ENCODE data around the gene LPCAT2.

LPCAT2 gene

DNA sequence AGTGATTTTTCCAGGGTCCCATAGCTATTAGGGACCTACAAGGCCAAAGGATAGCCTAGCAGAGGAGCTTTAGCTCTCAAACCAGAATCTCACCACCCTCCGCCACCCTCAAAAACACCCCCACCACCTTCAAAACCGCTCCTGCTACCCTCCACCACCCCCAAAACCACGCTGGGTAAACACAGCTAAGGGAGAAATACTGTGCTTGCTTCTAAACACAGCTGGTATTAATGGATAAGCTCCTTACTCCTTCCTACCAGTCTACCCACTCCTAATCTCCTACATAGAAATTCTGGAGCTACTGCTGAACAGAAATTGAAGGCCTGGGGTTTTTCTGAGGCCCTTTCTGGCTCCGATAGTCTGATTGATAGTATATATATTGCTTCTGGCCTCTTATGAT is 2.2 kb upstream of the LPCAT2 start:
- H3K79me2 ChIP-seq (ENCODE audit: control insufficient read depth, insufficient read depth, low read length), result no peaks in the 10 kb centered on the region
- H2AK5ac ChIP-seq (ENCODE audit: low read length), result no peak overlapping the region
- peaks cover 8% of the 10 kb centered on the region for H3K36me3 ChIP-seq (ENCODE audit: control insufficient read depth, insufficient read depth, low read length)
- no peak overlapping the region for H4K8ac ChIP-seq (ENCODE audit: low read depth, low read length)
- no peak overlapping the region for H3K27ac ChIP-seq (ENCODE audit: low read depth, low read length)
- no peak overlapping the region for H3K23ac ChIP-seq (ENCODE audit: low read length)
- H4K5ac ChIP-seq (ENCODE audit: low read length), result no peak overlapping the region
- H3K27me3 ChIP-seq (ENCODE audit: insufficient read depth, low read length, poor library complexity), result no peaks in the 10 kb centered on the region
- DNase-seq, result no peak
- no peak overlapping the region for H2BK15ac ChIP-seq (replicated peaks; ENCODE audit: low read depth)
- no peaks in the 10 kb centered on the region for H3K4me1 ChIP-seq (ENCODE audit: control insufficient read depth, low read depth, low read length)
- H3K79me1 ChIP-seq (ENCODE audit: low read length), result no peaks in the 10 kb centered on the region
- no peak overlapping the region for H3K56ac ChIP-seq (ENCODE audit: low read length)
- no peak overlapping the region for H2BK5ac ChIP-seq (ENCODE audit: low read length)
- H3K18ac ChIP-seq (ENCODE audit: low read length), result no peak overlapping the region
- H3K9ac ChIP-seq (ENCODE audit: low read length), result no peak overlapping the region
- H3K4me3 ChIP-seq (ENCODE audit: low read length), result no peak overlapping the region
- H2BK120ac ChIP-seq (ENCODE audit: low read depth, low read length), result no peak overlapping the region
- no peak overlapping the region for H3K4ac ChIP-seq (ENCODE audit: low read depth, low read length)
- no peak overlapping the region for H3K4me2 ChIP-seq (ENCODE audit: low read length)
- WGBS (ENCODE audit: extremely low coverage, insufficient coverage, low lambda C conversion rate), result no CpG with 5 or more reads among the region's 4 CpGs

DNA sequence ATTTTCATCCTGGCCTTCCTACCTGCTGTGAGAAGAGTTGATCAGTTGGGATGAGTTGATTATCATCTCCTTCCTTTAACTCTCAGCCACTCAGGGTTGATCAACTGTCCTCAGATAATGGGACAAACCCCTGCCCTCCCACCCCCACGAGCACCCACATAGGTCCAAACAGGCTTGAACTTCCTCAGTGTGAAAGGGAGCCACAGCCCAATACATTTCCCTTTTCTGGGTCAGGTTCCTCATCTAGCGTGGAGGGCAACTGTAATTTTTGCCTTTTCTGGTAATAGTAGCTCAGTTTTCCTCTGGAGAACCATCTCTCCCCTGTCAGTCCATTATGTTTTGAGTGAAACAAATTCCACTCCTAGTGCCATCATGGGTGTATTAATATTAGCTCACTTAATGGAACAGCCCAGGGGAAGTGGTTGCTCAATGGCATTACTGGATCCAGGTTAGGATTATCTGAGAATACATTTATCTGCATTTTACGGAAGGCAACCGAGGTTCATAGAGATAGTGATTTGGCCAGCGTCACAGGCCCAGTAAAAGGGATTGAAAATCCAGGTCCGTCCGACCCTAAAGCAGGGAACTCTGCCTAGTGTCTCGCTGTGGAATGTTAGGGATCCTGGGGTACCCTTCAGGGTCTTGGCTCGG is 476 bp upstream of the LPCAT2 start:
- H3K56ac ChIP-seq (ENCODE audit: low read length), result no peak overlapping the region
- H3K18ac ChIP-seq (ENCODE audit: low read length), result no peak overlapping the region
- H2BK15ac ChIP-seq (replicated peaks; ENCODE audit: low read depth), result no peak overlapping the region
- H3K79me2 ChIP-seq (ENCODE audit: control insufficient read depth, insufficient read depth, low read length), result no peaks in the 10 kb centered on the region
- no peak overlapping the region for H3K4ac ChIP-seq (ENCODE audit: low read depth, low read length)
- peaks cover 3% of the 10 kb centered on the region for H3K36me3 ChIP-seq (ENCODE audit: control insufficient read depth, insufficient read depth, low read length)
- H3K4me2 ChIP-seq (ENCODE audit: low read length), result no peak overlapping the region
- no peak for DNase-seq
- no peaks in the 10 kb centered on the region for H3K27me3 ChIP-seq (ENCODE audit: insufficient read depth, low read length, poor library complexity)
- no peak overlapping the region for H3K23ac ChIP-seq (ENCODE audit: low read length)
- WGBS (ENCODE audit: extremely low coverage, insufficient coverage, low lambda C conversion rate), result no CpG with 5 or more reads among the region's 9 CpGs
- no peak overlapping the region for H2BK120ac ChIP-seq (ENCODE audit: low read depth, low read length)
- H3K27ac ChIP-seq (ENCODE audit: low read depth, low read length), result no peak overlapping the region
- H4K5ac ChIP-seq (ENCODE audit: low read length), result no peak overlapping the region
- no peak overlapping the region for H4K8ac ChIP-seq (ENCODE audit: low read depth, low read length)
- H3K4me1 ChIP-seq (ENCODE audit: control insufficient read depth, low read depth, low read length), result no peaks in the 10 kb centered on the region
- H3K9ac ChIP-seq (ENCODE audit: low read length), result no peak overlapping the region
- H3K4me3 ChIP-seq (ENCODE audit: low read length), result no peak overlapping the region
- no peak overlapping the region for H2AK5ac ChIP-seq (ENCODE audit: low read length)
- H2BK5ac ChIP-seq (ENCODE audit: low read length), result no peak overlapping the region
- H3K79me1 ChIP-seq (ENCODE audit: low read length), result no peaks in the 10 kb centered on the region

DNA sequence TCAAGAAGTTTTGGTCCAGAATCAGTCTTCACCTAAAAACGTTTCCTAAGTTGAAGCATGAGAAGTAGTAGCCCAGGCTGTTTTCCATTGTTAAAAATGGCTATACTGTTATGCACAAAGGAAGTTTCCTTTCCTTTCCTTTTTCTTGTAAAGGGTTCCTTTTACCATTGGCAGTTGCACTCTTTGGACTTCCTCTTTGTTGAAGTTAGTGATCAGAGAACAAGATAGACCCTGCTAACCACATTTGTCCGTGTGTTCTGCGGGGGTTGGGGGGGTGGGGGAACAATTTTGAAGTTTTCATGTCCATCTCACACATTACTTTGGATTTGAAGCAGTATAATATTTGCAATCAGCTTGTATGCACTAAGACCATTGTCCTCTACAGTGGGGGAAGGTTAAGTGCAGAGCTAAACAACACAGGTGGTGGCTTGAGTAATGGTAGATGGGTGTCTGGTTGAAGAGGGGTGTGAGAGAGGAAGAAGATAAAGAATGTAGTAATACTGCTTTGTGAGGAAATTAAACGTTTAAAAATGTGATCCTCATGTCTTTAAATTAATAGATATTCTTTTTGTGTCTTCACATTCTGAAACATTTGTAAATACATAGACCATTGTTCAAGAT is 1.4 kb downstream of the LPCAT2 start:
- Histone ChIP-seq H3K23ac (ENCODE audit: low read length) (no peak overlapping the region), H2BK15ac (replicated peaks; ENCODE audit: low read depth) (no peak overlapping the region), H2BK120ac (ENCODE audit: low read depth, low read length) (no peak overlapping the region), H3K79me1 (ENCODE audit: low read length) (no peaks in the 10 kb centered on the region), H2AK5ac (ENCODE audit: low read length) (no peak overlapping the region), H3K9ac (ENCODE audit: low read length) (no peak overlapping the region), H2BK5ac (ENCODE audit: low read length) (no peak overlapping the region), H3K4me2 (ENCODE audit: low read length) (no peak overlapping the region), H3K4ac (ENCODE audit: low read depth, low read length) (no peak overlapping the region), H3K18ac (ENCODE audit: low read length) (no peak overlapping the region), H3K4me1 (ENCODE audit: control insufficient read depth, low read depth, low read length) (no peaks in the 10 kb centered on the region), H3K27me3 (ENCODE audit: insufficient read depth, low read length, poor library complexity) (no peaks in the 10 kb centered on the region), H3K79me2 (ENCODE audit: control insufficient read depth, insufficient read depth, low read length) (no peaks in the 10 kb centered on the region), H3K36me3 (ENCODE audit: control insufficient read depth, insufficient read depth, low read length) (peaks cover 1% of the 10 kb centered on the region), H4K5ac (ENCODE audit: low read length) (no peak overlapping the region), H4K8ac (ENCODE audit: low read depth, low read length) (no peak overlapping the region), H3K4me3 (ENCODE audit: low read length) (no peak overlapping the region), H3K27ac (ENCODE audit: low read depth, low read length) (no peak overlapping the region), H3K56ac (ENCODE audit: low read length) (no peak overlapping the region)
- no CpG with 5 or more reads among the region's 4 CpGs for WGBS (ENCODE audit: extremely low coverage, insufficient coverage, low lambda C conversion rate)
- no peak for DNase-seq

DNA sequence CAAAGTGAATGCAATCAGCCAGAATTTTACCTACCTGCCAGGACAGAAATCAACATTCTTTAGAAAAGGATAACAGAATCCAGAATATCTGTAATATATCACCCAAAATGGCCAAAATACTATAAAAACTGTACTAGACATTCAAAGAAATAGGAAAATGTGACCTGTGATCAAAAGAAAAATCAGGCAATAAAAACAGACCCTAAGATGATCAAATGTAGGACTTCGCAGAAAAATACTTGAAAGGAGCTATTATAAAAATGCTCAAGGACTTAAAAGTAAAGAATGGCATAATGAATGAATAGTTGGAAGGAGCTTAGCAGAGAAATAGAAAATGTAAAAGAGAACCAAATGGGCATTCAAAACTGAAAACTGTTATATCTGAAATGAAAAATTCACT is 4.1 kb downstream of the LPCAT2 start:
- no peak overlapping the region for H3K4ac ChIP-seq (ENCODE audit: low read depth, low read length)
- H2BK15ac ChIP-seq (replicated peaks; ENCODE audit: low read depth), result no peak overlapping the region
- no peak overlapping the region for H3K4me2 ChIP-seq (ENCODE audit: low read length)
- H4K8ac ChIP-seq (ENCODE audit: low read depth, low read length), result no peak overlapping the region
- no peak overlapping the region for H2BK5ac ChIP-seq (ENCODE audit: low read length)
- H2AK5ac ChIP-seq (ENCODE audit: low read length), result no peak overlapping the region
- H3K56ac ChIP-seq (ENCODE audit: low read length), result no peak overlapping the region
- H3K27me3 ChIP-seq (ENCODE audit: insufficient read depth, low read length, poor library complexity), result no peaks in the 10 kb centered on the region
- no peaks in the 10 kb centered on the region for H3K79me2 ChIP-seq (ENCODE audit: control insufficient read depth, insufficient read depth, low read length)
- H3K4me3 ChIP-seq (ENCODE audit: low read length), result no peak overlapping the region
- no peak overlapping the region for H2BK120ac ChIP-seq (ENCODE audit: low read depth, low read length)
- H3K27ac ChIP-seq (ENCODE audit: low read depth, low read length), result no peak overlapping the region
- H3K23ac ChIP-seq (ENCODE audit: low read length), result no peak overlapping the region
- H3K36me3 ChIP-seq (ENCODE audit: control insufficient read depth, insufficient read depth, low read length), result no peaks in the 10 kb centered on the region
- DNase-seq, result no peak
- H3K4me1 ChIP-seq (ENCODE audit: control insufficient read depth, low read depth, low read length), result no peaks in the 10 kb centered on the region
- no peak overlapping the region for H3K18ac ChIP-seq (ENCODE audit: low read length)
- WGBS (ENCODE audit: extremely low coverage, insufficient coverage, low lambda C conversion rate), result no CpG with 5 or more reads among the region's 1 CpG
- no peak overlapping the region for H3K9ac ChIP-seq (ENCODE audit: low read length)
- H4K5ac ChIP-seq (ENCODE audit: low read length), result no peak overlapping the region
- no peaks in the 10 kb centered on the region for H3K79me1 ChIP-seq (ENCODE audit: low read length)

DNA sequence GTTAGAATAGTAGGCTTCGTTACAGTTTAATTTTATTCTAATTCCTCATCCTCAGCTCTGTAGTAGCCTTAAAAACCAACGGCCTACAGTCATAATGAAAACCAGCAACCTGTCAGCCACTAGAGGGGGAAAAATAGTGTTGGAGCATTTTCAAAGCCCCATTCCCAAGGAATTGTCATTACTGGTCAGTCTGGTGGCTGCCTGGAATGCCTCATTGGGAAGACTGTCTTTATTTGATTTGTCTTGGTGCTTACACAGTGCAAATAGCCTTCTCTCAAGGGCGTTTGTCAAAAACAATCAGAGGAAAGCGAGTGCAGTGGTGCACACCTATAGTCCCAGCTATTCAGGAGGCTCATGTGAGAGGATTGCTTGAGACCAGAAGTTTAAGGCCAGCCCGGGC is 4.7 kb downstream of the LPCAT2 start:
- no peak overlapping the region for H2BK120ac ChIP-seq (ENCODE audit: low read depth, low read length)
- H3K4me2 ChIP-seq (ENCODE audit: low read length), result no peak overlapping the region
- no peak overlapping the region for H2BK15ac ChIP-seq (replicated peaks; ENCODE audit: low read depth)
- H3K79me1 ChIP-seq (ENCODE audit: low read length), result no peaks in the 10 kb centered on the region
- H4K5ac ChIP-seq (ENCODE audit: low read length), result no peak overlapping the region
- no peak overlapping the region for H3K23ac ChIP-seq (ENCODE audit: low read length)
- H3K4ac ChIP-seq (ENCODE audit: low read depth, low read length), result no peak overlapping the region
- H3K9ac ChIP-seq (ENCODE audit: low read length), result no peak overlapping the region
- H3K4me1 ChIP-seq (ENCODE audit: control insufficient read depth, low read depth, low read length), result no peaks in the 10 kb centered on the region
- no peak overlapping the region for H3K56ac ChIP-seq (ENCODE audit: low read length)
- H3K27me3 ChIP-seq (ENCODE audit: insufficient read depth, low read length, poor library complexity), result no peaks in the 10 kb centered on the region
- no peak overlapping the region for H3K27ac ChIP-seq (ENCODE audit: low read depth, low read length)
- no peak overlapping the region for H2BK5ac ChIP-seq (ENCODE audit: low read length)
- H4K8ac ChIP-seq (ENCODE audit: low read depth, low read length), result no peak overlapping the region
- no peak for DNase-seq
- no peaks in the 10 kb centered on the region for H3K79me2 ChIP-seq (ENCODE audit: control insufficient read depth, insufficient read depth, low read length)
- no peaks in the 10 kb centered on the region for H3K36me3 ChIP-seq (ENCODE audit: control insufficient read depth, insufficient read depth, low read length)
- no peak overlapping the region for H3K18ac ChIP-seq (ENCODE audit: low read length)
- no CpG with 5 or more reads among the region's 5 CpGs for WGBS (ENCODE audit: extremely low coverage, insufficient coverage, low lambda C conversion rate)
- no peak overlapping the region for H2AK5ac ChIP-seq (ENCODE audit: low read length)
- H3K4me3 ChIP-seq (ENCODE audit: low read length), result no peak overlapping the region

DNA sequence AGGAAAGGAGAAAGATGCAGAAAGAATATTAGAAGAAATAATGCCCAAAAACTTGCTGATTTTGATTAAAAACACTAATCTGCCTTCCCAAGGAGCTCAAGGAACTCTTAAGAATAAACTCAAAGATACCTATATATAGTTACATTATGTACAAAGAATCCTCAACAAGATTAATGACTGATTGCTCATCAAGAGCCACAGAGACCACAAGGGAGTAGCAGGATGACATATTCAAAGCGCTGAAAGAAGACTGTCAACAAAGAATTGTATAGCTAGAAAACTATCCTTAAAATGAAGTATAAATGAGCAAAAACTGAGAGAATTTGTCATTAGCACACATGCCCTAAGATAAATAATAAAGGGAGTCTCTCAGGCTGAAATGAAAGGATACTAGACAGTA is 6.2 kb downstream of the LPCAT2 start:
- DNase-seq, result no peak
- no peak overlapping the region for H2BK15ac ChIP-seq (replicated peaks; ENCODE audit: low read depth)
- no CpG with 5 or more reads among the region's 1 CpG for WGBS (ENCODE audit: extremely low coverage, insufficient coverage, low lambda C conversion rate)
- no peak overlapping the region for H3K9ac ChIP-seq (ENCODE audit: low read length)
- no peak overlapping the region for H4K5ac ChIP-seq (ENCODE audit: low read length)
- H3K36me3 ChIP-seq (ENCODE audit: control insufficient read depth, insufficient read depth, low read length), result no peaks in the 10 kb centered on the region
- no peak overlapping the region for H2AK5ac ChIP-seq (ENCODE audit: low read length)
- H3K27me3 ChIP-seq (ENCODE audit: insufficient read depth, low read length, poor library complexity), result no peaks in the 10 kb centered on the region
- H3K4me3 ChIP-seq (ENCODE audit: low read length), result no peak overlapping the region
- no peak overlapping the region for H2BK120ac ChIP-seq (ENCODE audit: low read depth, low read length)
- H3K56ac ChIP-seq (ENCODE audit: low read length), result no peak overlapping the region
- H4K8ac ChIP-seq (ENCODE audit: low read depth, low read length), result no peak overlapping the region
- H3K4me1 ChIP-seq (ENCODE audit: control insufficient read depth, low read depth, low read length), result no peaks in the 10 kb centered on the region
- no peak overlapping the region for H2BK5ac ChIP-seq (ENCODE audit: low read length)
- H3K27ac ChIP-seq (ENCODE audit: low read depth, low read length), result no peak overlapping the region
- no peak overlapping the region for H3K23ac ChIP-seq (ENCODE audit: low read length)
- H3K4ac ChIP-seq (ENCODE audit: low read depth, low read length), result no peak overlapping the region
- no peaks in the 10 kb centered on the region for H3K79me1 ChIP-seq (ENCODE audit: low read length)
- H3K4me2 ChIP-seq (ENCODE audit: low read length), result no peak overlapping the region
- no peak overlapping the region for H3K18ac ChIP-seq (ENCODE audit: low read length)
- H3K79me2 ChIP-seq (ENCODE audit: control insufficient read depth, insufficient read depth, low read length), result no peaks in the 10 kb centered on the region

All from mesendoderm (in vitro differentiated cells).